Panc1 (cell line): ENCODE data around the gene PAQR9. TPM values are rescaled to one million over a fixed set of nuclear protein-coding genes. Genes with fewer than 3 reads are reported as not detected.

Experiments used
- ATAC-seq: fragments of 200-7000 bp; cut with Tn5 transposase; 2 replicates; pipeline ENCODE4 v1.9.1; 2020; ENCODE audit warnings: mild to moderate bottlenecking, moderate library complexity
- BruUV-seq: library from RNA; stranded (reverse); fragments of 400-500 nt; replicated peaks from 2 replicates; lab custom pipeline; 2021; lab: Mats Ljungman, UMichigan
- CTCF ChIA-PET: fragments of 300-600 bp; sonication (Branson Sonifier 250); formaldehyde crosslinking; loops from one replicate; lab custom pipeline; 2022; ENCODE audit warnings: antibody characterized with exemption; lab: Charles Lee
- POLR2A ChIA-PET: fragments of 300-600 bp; sonication (Branson Sonifier 250); formaldehyde crosslinking; loops from one replicate; lab custom pipeline; 2022; ENCODE audit warnings: antibody characterized with exemption; lab: Charles Lee
- DNase-seq: peaks from one replicate; pipeline ENCODE4 v3.0.0-alpha.2; 2010; ENCODE audit warnings: low read depth, low spot score
- H3K27ac ChIP-seq: 2 replicates; pipeline ENCODE4 v1.5.1; 2011; ENCODE audit warnings: mild to moderate bottlenecking, low read length, inconsistent platforms
- H3K27me3 ChIP-seq: fragments of 200-500 bp; sonication (Bioruptor generic); 2 replicates; pipeline ENCODE4 v1.6.0; 2014; ENCODE audit warnings: low read length, inconsistent platforms; ENCODE audit not compliant: control insufficient read depth, insufficient read depth
- H3K36me3 ChIP-seq: fragments of 200-500 bp; sonication (Bioruptor generic); 2 replicates; pipeline ENCODE4 v1.5.1; 2014; ENCODE audit warnings: inconsistent platforms, mild to moderate bottlenecking, low read length, moderate library complexity; ENCODE audit not compliant: control insufficient read depth, insufficient read depth
- H3K4me1 ChIP-seq: 2 replicates; pipeline ENCODE4 v1.5.1; 2011; ENCODE audit warnings: inconsistent platforms, mild to moderate bottlenecking, low read length, moderate library complexity; ENCODE audit not compliant: control insufficient read depth, insufficient read depth
- H3K4me3 ChIP-seq, 2 experiments: 2 replicates each; pipeline ENCODE4 v1.5.1; 2011 to 2012; ENCODE audit warnings: low read depth in 2 of 2, low read length in 2 of 2, mild to moderate bottlenecking in 2 of 2, inconsistent platforms in 1 of 2, moderate library complexity in 1 of 2
- H3K9me3 ChIP-seq: fragments of 200-500 bp; sonication (Bioruptor generic); 2 replicates; pipeline ENCODE4 v1.5.1; 2014; ENCODE audit warnings: low read depth, mild to moderate bottlenecking, inconsistent platforms, low read length, moderate library complexity; ENCODE audit not compliant: control insufficient read depth, insufficient read depth
- POLR2AphosphoS5 ChIP-seq: IDR thresholded peaks from 2 replicates; pipeline ENCODE4 v1.6.1; 2012; ENCODE audit warnings: mild to moderate bottlenecking, low read depth, low read length, moderate library complexity
- REST ChIP-seq, 2 experiments: IDR thresholded peaks; 2 replicates each; pipeline ENCODE4 v1.6.1; 2011 to 2012; ENCODE audit warnings: low read depth in 2 of 2, control low read depth in 1 of 2, low read length in 1 of 2, mild to moderate bottlenecking in 1 of 2, moderate library complexity in 1 of 2; ENCODE audit not compliant: insufficient read depth in 1 of 2
- SIN3A ChIP-seq: IDR thresholded peaks from 2 replicates; pipeline ENCODE4 v1.6.1; 2012; ENCODE audit warnings: low read depth, mild to moderate bottlenecking, low read length, moderate library complexity, borderline replicate concordance; ENCODE audit not compliant: insufficient read depth
- TCF7L2 ChIP-seq: IDR thresholded peaks from 2 replicates; pipeline ENCODE4 v1.6.1; 2011; ENCODE audit warnings: mild to moderate bottlenecking, low read depth, low read length, inconsistent platforms
- in situ Hi-C: cut with HindIII; loops from 2 replicates; pipeline ENCODE4 v1.10.0; 2016; ENCODE audit warnings: low sequenced_read_pairs, low pct_unique_long_range_greater_than_20kb
- intact Hi-C: fragments of 100-400 bp; cut with micrococcal nuclease; formaldehyde crosslinking; loops from one replicate; pipeline ENCODE4 v1.10.0; 2022; ENCODE audit not compliant: unreplicated experiment
- total RNA-seq: library from RNA; stranded (reverse); gene quantifications from one replicate; pipeline ENCODE4 v1.2.1, GENCODE V29; 2021; ENCODE audit not compliant: unreplicated experiment
- TF ChIP-seq, protein P1 (sequence below): fragments of 450-650 bp; IDR thresholded peaks from 2 replicates; pipeline ENCODE4 v1.5.1; 2017; ENCODE audit warnings: mild to moderate bottlenecking

The PAQR9 gene
- total RNA-seq, 1 experiment from 2014 or later, result 0.36 TPM

DNA sequence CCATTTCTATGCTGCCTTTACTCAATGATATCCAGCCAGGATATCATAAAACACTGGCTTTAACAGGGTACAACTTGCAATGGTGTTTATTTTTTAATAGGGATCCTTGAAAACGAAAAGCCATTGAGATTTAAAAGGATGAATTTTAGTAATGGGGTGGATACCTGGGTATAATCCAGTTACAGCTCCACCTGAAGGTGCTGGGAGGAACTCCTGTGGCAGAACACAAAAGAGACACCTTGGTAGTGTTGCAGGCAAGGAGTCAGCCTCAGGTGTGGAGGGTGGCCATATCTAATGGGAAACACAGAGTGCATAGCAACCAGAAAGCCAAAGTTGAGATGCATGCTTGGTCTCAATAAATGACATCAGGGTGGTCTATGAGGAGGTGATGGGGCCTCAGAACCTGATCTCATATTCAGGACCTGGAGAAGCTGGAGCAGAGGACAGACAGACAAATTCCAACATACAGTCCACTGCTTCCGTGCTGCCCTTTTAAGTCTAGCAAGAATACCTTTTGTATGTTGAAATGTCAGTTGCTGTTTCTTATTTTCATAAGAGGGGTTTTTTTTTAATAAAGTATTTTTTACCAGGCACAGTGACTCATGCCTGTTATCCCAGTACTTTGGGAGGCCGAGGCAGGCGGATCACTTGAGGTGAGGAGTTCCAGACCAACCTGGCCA is 12.0 kb upstream of the PAQR9 start:
- Histone ChIP-seq H3K4me3 (no peak overlapping the region), H3K9me3 (no peaks in the 10 kb centered on the region), H3K36me3 (no peaks in the 10 kb centered on the region), H3K27ac (no peak overlapping the region), H3K27me3 (no peaks in the 10 kb centered on the region), H3K4me1 (peaks cover 20% of the 10 kb centered on the region)
- DNase-seq, result no peak
- ATAC-seq, result no peak
- intact Hi-C loops (no loop called here), in situ Hi-C loops (no loop called here)
- POLR2A ChIA-PET, result no interaction called here
- BruUV-seq, result no TSS peak
- CTCF ChIA-PET, result interaction anchor here (0.6 to 1.2 kb wide), 2 partner anchors 16 to 270 kb away, joined by 3 read pairs; no protein-coding TSS in a partner anchor
- TF ChIP-seq, protein P1, sequence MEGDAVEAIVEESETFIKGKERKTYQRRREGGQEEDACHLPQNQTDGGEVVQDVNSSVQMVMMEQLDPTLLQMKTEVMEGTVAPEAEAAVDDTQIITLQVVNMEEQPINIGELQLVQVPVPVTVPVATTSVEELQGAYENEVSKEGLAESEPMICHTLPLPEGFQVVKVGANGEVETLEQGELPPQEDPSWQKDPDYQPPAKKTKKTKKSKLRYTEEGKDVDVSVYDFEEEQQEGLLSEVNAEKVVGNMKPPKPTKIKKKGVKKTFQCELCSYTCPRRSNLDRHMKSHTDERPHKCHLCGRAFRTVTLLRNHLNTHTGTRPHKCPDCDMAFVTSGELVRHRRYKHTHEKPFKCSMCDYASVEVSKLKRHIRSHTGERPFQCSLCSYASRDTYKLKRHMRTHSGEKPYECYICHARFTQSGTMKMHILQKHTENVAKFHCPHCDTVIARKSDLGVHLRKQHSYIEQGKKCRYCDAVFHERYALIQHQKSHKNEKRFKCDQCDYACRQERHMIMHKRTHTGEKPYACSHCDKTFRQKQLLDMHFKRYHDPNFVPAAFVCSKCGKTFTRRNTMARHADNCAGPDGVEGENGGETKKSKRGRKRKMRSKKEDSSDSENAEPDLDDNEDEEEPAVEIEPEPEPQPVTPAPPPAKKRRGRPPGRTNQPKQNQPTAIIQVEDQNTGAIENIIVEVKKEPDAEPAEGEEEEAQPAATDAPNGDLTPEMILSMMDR, result peak; percentile 63
- no peak for TF ChIP-seq TCF7L2

DNA sequence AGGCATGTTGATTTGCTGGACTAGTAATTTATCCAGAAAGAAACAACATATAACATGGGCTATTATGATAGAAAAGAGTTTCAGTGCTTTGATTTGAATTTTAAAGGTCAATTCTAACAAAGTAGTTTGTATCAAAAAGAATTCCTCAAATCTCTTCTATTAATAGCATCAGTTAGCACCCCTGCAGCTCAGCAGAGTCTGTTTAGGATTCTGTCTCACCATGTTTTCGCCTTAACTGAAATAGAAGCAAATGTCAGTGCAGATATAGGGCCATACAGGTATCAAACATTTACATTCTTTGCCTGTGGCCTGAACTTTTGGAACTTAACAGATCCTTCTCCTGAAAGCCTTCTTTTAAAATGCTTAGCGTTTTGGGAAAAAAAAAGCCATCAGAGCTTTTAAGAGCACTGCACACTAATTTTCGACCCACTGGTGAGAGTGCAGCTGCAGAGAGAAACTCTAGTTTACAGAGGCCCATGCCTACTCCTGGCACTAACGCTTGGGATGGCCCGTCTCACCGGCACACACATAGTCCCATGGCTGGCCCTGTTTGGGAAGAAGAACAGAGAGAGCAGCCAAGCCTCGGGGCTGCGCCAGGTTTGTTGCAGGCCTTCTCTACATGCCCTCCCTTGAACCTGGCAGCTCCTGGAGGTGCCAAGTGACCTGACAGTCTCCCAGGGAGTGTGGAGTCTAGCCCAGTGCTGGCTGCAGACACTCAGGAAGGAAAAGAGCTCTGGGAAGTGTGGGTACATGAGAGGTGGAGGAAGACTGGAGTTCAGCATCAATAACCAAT is 9.9 kb upstream of the PAQR9 start:
- ChIA-PET CTCF (no interaction called here), POLR2A (interaction anchor here (0.6 kb wide), 1 partner anchor 12 kb away, joined by 3 read pairs; no protein-coding TSS in a partner anchor)
- intact Hi-C loops (no loop called here), in situ Hi-C loops (no loop called here)
- DNase-seq, result no peak
- Histone ChIP-seq H3K4me1 (peaks cover 20% of the 10 kb centered on the region), H3K27ac (no peak overlapping the region), H3K27me3 (no peaks in the 10 kb centered on the region), H3K4me3 (no peak overlapping the region), H3K36me3 (no peaks in the 10 kb centered on the region), H3K9me3 (no peaks in the 10 kb centered on the region)
- ATAC-seq, result no peak
- BruUV-seq, result no TSS peak
- no peak for TF ChIP-seq REST (IDR thresholded peaks at IDR 0.05; ENCODE audit: insufficient read depth in 1 of 2, low read depth in 2 of 2, low read length in 1 of 2)
- TF ChIP-seq TCF7L2, result no peak
- no peak for TF ChIP-seq POLR2AphosphoS5
- TF ChIP-seq, protein P1, result no peak
- TF ChIP-seq SIN3A, result no peak
